Naive thymus-derived CD4-positive, alpha-beta T cell (primary cell): ENCODE results near the gene ANKLE2. TPM values are rescaled to one million over a fixed set of nuclear protein-coding genes. Genes with fewer than 3 reads are reported as not detected.

ENCODE experiments used
- ATAC-seq: fragments of 150-1000 bp; cut with Tn5 transposase; 2 replicates; pipeline ENCODE4 v1.10.0; 2021; ENCODE audit warnings: mild to moderate bottlenecking, moderate library complexity
- CTCF ChIA-PET: fragments of 350-600 bp; sonication (Branson Sonifier 250); formaldehyde crosslinking; loops from one replicate; lab custom pipeline; 2021; ENCODE audit warnings: antibody characterized with exemption; lab: Charles Lee
- POLR2A ChIA-PET: fragments of 350-600 bp; sonication (Branson Sonifier 250); formaldehyde crosslinking; loops from one replicate; lab custom pipeline; 2021; ENCODE audit warnings: antibody characterized with exemption, inconsistent platforms; lab: Charles Lee
- DNase-seq, 9 donors: peaks; one replicate each; pipeline versions ENCODE4 v3.0.0 to v3.0.0-alpha.2; 2020 to 2022; ENCODE audit warnings: mixed read lengths in 1 of 9
- H3K27ac ChIP-seq: one replicate; pipeline ENCODE4 v1.7.0; 2013; ENCODE audit warnings: mild to moderate bottlenecking, low read depth, low read length, moderate library complexity
- H3K27me3 ChIP-seq, 2 donors: one replicate each; pipeline ENCODE4 v1.7.0; 2013; ENCODE audit warnings: low read length in 2 of 2, mild to moderate bottlenecking in 2 of 2, moderate library complexity in 2 of 2; ENCODE audit not compliant: control insufficient read depth in 2 of 2, insufficient read depth in 2 of 2
- H3K36me3 ChIP-seq, 3 experiments: 1 replicate in 2 of 3; 2 replicates in 1 of 3; pipeline ENCODE4 v1.7.0; 2013; ENCODE audit warnings: low read length in 3 of 3, mild to moderate bottlenecking in 3 of 3, moderate library complexity in 1 of 3; ENCODE audit not compliant: insufficient read depth in 3 of 3, control insufficient read depth in 2 of 3
- H3K4me1 ChIP-seq, 2 donors: one replicate each; pipeline ENCODE4 v1.7.0; 2013; ENCODE audit warnings: low read length in 2 of 2, mild to moderate bottlenecking in 2 of 2, moderate library complexity in 1 of 2; ENCODE audit not compliant: control insufficient read depth in 2 of 2, insufficient read depth in 2 of 2
- H3K4me3 ChIP-seq: 2 replicates; pipeline ENCODE4 v1.7.0; 2013; ENCODE audit warnings: mild to moderate bottlenecking, low read length
- H3K9me3 ChIP-seq, 3 experiments: 1 replicate in 2 of 3; 2 replicates in 1 of 3; pipeline ENCODE4 v1.7.0; 2013; ENCODE audit warnings: low read length in 3 of 3; ENCODE audit not compliant: control insufficient read depth in 2 of 3
- H3K27ac Mint-ChIP-seq, 9 donors: one replicate each; pipeline ENCODE4 v1.8.0; 2020 to 2022; ENCODE audit warnings: mixed read lengths in 9 of 9, mild to moderate bottlenecking in 8 of 9, moderate library complexity in 5 of 9, inconsistent platforms in 2 of 9
- H3K27me3 Mint-ChIP-seq, 5 donors: one replicate each; pipeline ENCODE4 v1.8.0; 2021 to 2022; ENCODE audit warnings: mixed read lengths in 5 of 5, mild to moderate bottlenecking in 1 of 5
- H3K36me3 Mint-ChIP-seq, 5 donors: one replicate each; pipeline ENCODE4 v1.8.0; 2020 to 2022; ENCODE audit warnings: mixed read lengths in 5 of 5, mild to moderate bottlenecking in 3 of 5, inconsistent platforms in 1 of 5
- H3K4me1 Mint-ChIP-seq, 7 donors: one replicate each; pipeline ENCODE4 v1.8.0; 2020 to 2022; ENCODE audit warnings: mixed read lengths in 7 of 7, mild to moderate bottlenecking in 3 of 7, inconsistent platforms in 1 of 7
- H3K4me3 Mint-ChIP-seq, 10 donors: one replicate each; pipeline ENCODE4 v1.8.0; 2020 to 2022; ENCODE audit warnings: mild to moderate bottlenecking in 10 of 10, mixed read lengths in 10 of 10, moderate library complexity in 6 of 10, inconsistent platforms in 2 of 10
- H3K9me3 Mint-ChIP-seq, 11 donors: one replicate each; pipeline ENCODE4 v1.8.0; 2020 to 2022; ENCODE audit warnings: mixed read lengths in 11 of 11, mild to moderate bottlenecking in 4 of 11, inconsistent platforms in 1 of 11, moderate library complexity in 1 of 11
- intact Hi-C, 2 donors: fragments of 100-400 bp; cut with micrococcal nuclease; formaldehyde crosslinking; loops; one replicate each; pipeline ENCODE4 v1.15.1; 2023
- polyA plus RNA-seq, 2 donors: library from polyadenylated mRNA; unstranded; fragments of 300-500 nt; fragmentation: Illumina TruSeq; gene quantifications; one replicate each; pipeline ENCODE4 v1.2.3, GENCODE V29; 2021
- total RNA-seq, 6 experiments: library from RNA in 5 of 6; stranded (reverse) in 5 of 6; gene quantifications; 1 replicate in 5 of 6; 2 replicates in 1 of 6; pipeline ENCODE4 v1.2.3 and lab custom pipeline; 2021 to 2026

Gene ANKLE2
- total and polyA plus RNA-seq, 7 experiments from 2014 or later = 21.5 to 95.5 (median 78.9) TPM

GRCh38 chr12:132730353-132730752, 31.3 kb downstream of the ANKLE2 start:
- Histone ChIP-seq H3K4me1 (no peaks in the 10 kb centered on the region), H3K9me3 (no peaks in the 10 kb centered on the region), H3K4me3 (no peak overlapping the region), H3K36me3 (peaks cover 15 to 94% (median 36%) of the 10 kb centered on the region in 3 experiments), H3K27ac (no peak overlapping the region), H3K27me3 (no peaks in the 10 kb centered on the region)
- peaks cover 0 to 15% (median 5%) of the 10 kb centered on the region in 7 donors for H3K4me1 Mint-ChIP-seq
- DNase-seq (no peak), ATAC-seq (no peak)
- POLR2A ChIA-PET = interaction anchor here (0.6 kb wide), 1 partner anchor 53 kb away, joined by 3 read pairs; no protein-coding TSS in a partner anchor
- peaks cover 21 to 74% (median 54%) of the 10 kb centered on the region in 5 donors for H3K36me3 Mint-ChIP-seq
- H3K4me3 Mint-ChIP-seq = no peak overlapping the region
- CTCF ChIA-PET = no interaction called here
- H3K27ac Mint-ChIP-seq = peak overlapping the region in 2 of 9 donors; percentile 9 to 19
- H3K27me3 Mint-ChIP-seq = no peaks in the 10 kb centered on the region
- H3K9me3 Mint-ChIP-seq = peaks cover 0 to 3% (median 0%) of the 10 kb centered on the region in 11 donors
- intact Hi-C loops = no loop called here

- ChIA-PET CTCF (no interaction called here), POLR2A (interaction anchor here (0.6 kb wide), 1 partner anchor 54 kb away, joined by 3 read pairs; no protein-coding TSS in a partner anchor)
- no peaks in the 10 kb centered on the region for H3K4me1 ChIP-seq
- Mint-ChIP-seq H3K27ac (peak overlapping the region in 3 of 9 donors; percentile 9 to 51 (median 23)), H3K4me1 (peaks cover 0 to 15% (median 5%) of the 10 kb centered on the region in 7 donors), H3K36me3 (peaks cover 19 to 76% (median 54%) of the 10 kb centered on the region in 5 donors), H3K9me3 (peaks cover 0 to 3% (median 0%) of the 10 kb centered on the region in 11 donors), H3K27me3 (no peaks in the 10 kb centered on the region), H3K4me3 (no peak overlapping the region)
- DNase-seq (no peak), ATAC-seq (no peak)
- no peak overlapping the region for H3K4me3 ChIP-seq
- no peak overlapping the region for H3K27ac ChIP-seq
- peaks cover 18 to 94% (median 42%) of the 10 kb centered on the region in 3 experiments for H3K36me3 ChIP-seq
- intact Hi-C loops = no loop called here
- no peaks in the 10 kb centered on the region for H3K27me3 ChIP-seq
- no peaks in the 10 kb centered on the region for H3K9me3 ChIP-seq
Observed at GRCh38 chr12:132729541-132730320, 31.9 kb downstream of the ANKLE2 start.

- Mint-ChIP-seq H3K9me3 (peaks cover 0 to 3% (median 0%) of the 10 kb centered on the region in 11 donors), H3K4me1 (peaks cover 0 to 15% (median 5%) of the 10 kb centered on the region in 7 donors), H3K4me3 (peak overlapping the region in 1 of 10 donors; percentile 10), H3K36me3 (peaks cover 16 to 71% (median 52%) of the 10 kb centered on the region in 5 donors), H3K27ac (peak overlapping the region in 4 of 9 donors; percentile 13 to 52 (median 39)), H3K27me3 (no peaks in the 10 kb centered on the region)
- intact Hi-C loops = no loop called here
- DNase-seq (no peak), ATAC-seq (no peak)
- no peak overlapping the region for H3K4me3 ChIP-seq
- peaks cover 13 to 94% (median 43%) of the 10 kb centered on the region in 3 experiments for H3K36me3 ChIP-seq
- H3K27ac ChIP-seq = no peak overlapping the region
- ChIA-PET POLR2A (no interaction called here), CTCF (no interaction called here)
- H3K4me1 ChIP-seq = no peaks in the 10 kb centered on the region
- H3K9me3 ChIP-seq = no peaks in the 10 kb centered on the region
- H3K27me3 ChIP-seq = no peaks in the 10 kb centered on the region
Observed at GRCh38 chr12:132728502-132728901, 33.1 kb downstream of the ANKLE2 start.

GRCh38 chr12:132727091-132727794, 34.4 kb downstream of the ANKLE2 start:
- Histone ChIP-seq H3K4me3 (no peak overlapping the region), H3K27me3 (no peaks in the 10 kb centered on the region), H3K36me3 (peaks cover 6 to 94% (median 38%) of the 10 kb centered on the region in 3 experiments), H3K9me3 (no peaks in the 10 kb centered on the region), H3K27ac (no peak overlapping the region), H3K4me1 (no peaks in the 10 kb centered on the region)
- DNase-seq (no peak), ATAC-seq (no peak)
- H3K4me1 Mint-ChIP-seq = peaks cover 0 to 15% (median 5%) of the 10 kb centered on the region in 7 donors
- ChIA-PET CTCF (no interaction called here), POLR2A (no interaction called here)
- H3K4me3 Mint-ChIP-seq = no peak overlapping the region
- H3K36me3 Mint-ChIP-seq = peaks cover 4 to 65% (median 42%) of the 10 kb centered on the region in 5 donors
- intact Hi-C loops = no loop called here
- peaks cover 0 to 3% (median 0%) of the 10 kb centered on the region in 11 donors for H3K9me3 Mint-ChIP-seq
- no peaks in the 10 kb centered on the region for H3K27me3 Mint-ChIP-seq
- no peak overlapping the region for H3K27ac Mint-ChIP-seq

- H3K27ac Mint-ChIP-seq = peak overlapping the region in 1 of 9 donors; percentile 49
- H3K4me3 Mint-ChIP-seq = no peak overlapping the region
- H3K27me3 Mint-ChIP-seq = no peaks in the 10 kb centered on the region
- no peak for ATAC-seq
- H3K27ac ChIP-seq = no peak overlapping the region
- H3K9me3 Mint-ChIP-seq = no peaks in the 10 kb centered on the region
- H3K27me3 ChIP-seq = no peaks in the 10 kb centered on the region
- H3K4me1 ChIP-seq = no peaks in the 10 kb centered on the region
- H3K9me3 ChIP-seq = no peaks in the 10 kb centered on the region
- CTCF ChIA-PET = no interaction called here
- intact Hi-C loops = no loop called here
- H3K4me3 ChIP-seq = no peak overlapping the region
- peaks cover 0 to 11% (median 5%) of the 10 kb centered on the region in 7 donors for H3K4me1 Mint-ChIP-seq
- H3K36me3 Mint-ChIP-seq = peaks cover 0 to 57% (median 35%) of the 10 kb centered on the region in 5 donors
- DNase-seq = no peak
- H3K36me3 ChIP-seq = peaks cover 6 to 92% (median 35%) of the 10 kb centered on the region in 3 experiments
- POLR2A ChIA-PET = no interaction called here
Observed at GRCh38 chr12:132726386-132726785, 35.2 kb downstream of the ANKLE2 start.

- H3K4me1 Mint-ChIP-seq = peaks cover 0 to 2% (median 2%) of the 10 kb centered on the region in 7 donors
- no peaks in the 10 kb centered on the region for H3K9me3 ChIP-seq
- DNase-seq (no peak), ATAC-seq (no peak)
- no peak overlapping the region for H3K4me3 Mint-ChIP-seq
- ChIA-PET CTCF (no interaction called here), POLR2A (no interaction called here)
- H3K27ac Mint-ChIP-seq = no peak overlapping the region
- no peak overlapping the region for H3K4me3 ChIP-seq
- H3K27me3 ChIP-seq = no peaks in the 10 kb centered on the region
- no peaks in the 10 kb centered on the region for H3K27me3 Mint-ChIP-seq
- peaks cover 6 to 92% (median 33%) of the 10 kb centered on the region in 3 experiments for H3K36me3 ChIP-seq
- H3K27ac ChIP-seq = no peak overlapping the region
- intact Hi-C loops = loop anchor here in 1 of 2 donors (5.0 kb wide), 1 partner anchor 37 kb away; the partner anchor contains the start of genes POLE and PXMP2
- no peaks in the 10 kb centered on the region for H3K4me1 ChIP-seq
- H3K9me3 Mint-ChIP-seq = no peaks in the 10 kb centered on the region
- H3K36me3 Mint-ChIP-seq = peaks cover 0 to 62% (median 27%) of the 10 kb centered on the region in 5 donors
Observed at GRCh38 chr12:132724506-132725241, 37.0 kb downstream of the ANKLE2 start.
